ENCODE measurements around the gene PLD6. TPM values are rescaled to one million over a fixed set of nuclear protein-coding genes. Genes with fewer than 3 reads are reported as not detected.

The PLD6 gene
- total RNA-seq, 1 experiment from 2014 or later: 15.5 TPM

DNA sequence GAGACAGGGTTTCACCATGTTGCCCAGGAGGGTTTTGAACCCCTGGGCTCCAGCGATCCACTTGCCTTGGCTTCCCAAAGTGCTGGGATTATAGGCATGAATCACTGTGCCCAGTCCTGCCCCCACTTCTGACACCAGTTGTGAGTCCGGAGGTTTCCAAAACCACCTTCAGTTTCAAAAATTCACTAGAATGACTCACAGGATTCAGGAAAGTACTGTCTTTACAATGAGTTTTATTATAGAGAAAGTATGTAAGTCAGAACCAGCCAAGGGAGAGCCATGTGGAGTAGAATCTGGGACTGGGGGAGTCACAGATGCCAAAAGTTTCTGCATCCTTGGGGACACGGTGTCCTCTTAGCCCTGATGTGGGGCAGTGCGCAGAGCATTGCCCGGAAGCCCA is 55.1 kb downstream of the PLD6 start:
- BruUV-seq (replicated peaks): no TSS peak
- Histone ChIP-seq H3K36me3 (ENCODE audit: insufficient read depth, low read length, poor library complexity, severe bottlenecking) (peaks cover 69% of the 10 kb centered on the region), H3K4me3 (ENCODE audit: low read depth, low read length, poor library complexity, severe bottlenecking) (no peak overlapping the region), H3K27ac (ENCODE audit: low read depth, low read length, poor library complexity, severe bottlenecking) (no peak overlapping the region), H3K4me1 (ENCODE audit: insufficient read depth, low read length, poor library complexity, severe bottlenecking) (peaks cover 14% of the 10 kb centered on the region), H3K9me3 (ENCODE audit: low read depth, low read length, poor library complexity, severe bottlenecking) (no peaks in the 10 kb centered on the region), H3K27me3 (replicated peaks; ENCODE audit: insufficient read depth, low read depth, low read length, poor library complexity) (no peaks in the 10 kb centered on the region)
- ChIA-PET POLR2A (ENCODE audit: low non-redundant PET) (no interaction called here), CTCF (no interaction called here)
- TF ChIP-seq EZH2 (IDR thresholded peaks at IDR 0.05; ENCODE audit: borderline replicate concordance, low read depth, low read length, poor library complexity, severe bottlenecking): no peak
- TF ChIP-seq, protein P1, sequence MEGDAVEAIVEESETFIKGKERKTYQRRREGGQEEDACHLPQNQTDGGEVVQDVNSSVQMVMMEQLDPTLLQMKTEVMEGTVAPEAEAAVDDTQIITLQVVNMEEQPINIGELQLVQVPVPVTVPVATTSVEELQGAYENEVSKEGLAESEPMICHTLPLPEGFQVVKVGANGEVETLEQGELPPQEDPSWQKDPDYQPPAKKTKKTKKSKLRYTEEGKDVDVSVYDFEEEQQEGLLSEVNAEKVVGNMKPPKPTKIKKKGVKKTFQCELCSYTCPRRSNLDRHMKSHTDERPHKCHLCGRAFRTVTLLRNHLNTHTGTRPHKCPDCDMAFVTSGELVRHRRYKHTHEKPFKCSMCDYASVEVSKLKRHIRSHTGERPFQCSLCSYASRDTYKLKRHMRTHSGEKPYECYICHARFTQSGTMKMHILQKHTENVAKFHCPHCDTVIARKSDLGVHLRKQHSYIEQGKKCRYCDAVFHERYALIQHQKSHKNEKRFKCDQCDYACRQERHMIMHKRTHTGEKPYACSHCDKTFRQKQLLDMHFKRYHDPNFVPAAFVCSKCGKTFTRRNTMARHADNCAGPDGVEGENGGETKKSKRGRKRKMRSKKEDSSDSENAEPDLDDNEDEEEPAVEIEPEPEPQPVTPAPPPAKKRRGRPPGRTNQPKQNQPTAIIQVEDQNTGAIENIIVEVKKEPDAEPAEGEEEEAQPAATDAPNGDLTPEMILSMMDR (conservative IDR thresholded peaks at IDR 0.05; ENCODE audit: low read depth, low read length): no peak
- intact Hi-C loops (cut with micrococcal nuclease; ENCODE audit: unreplicated experiment): no loop called here
- peak; percentile 26 for DNase-seq (ENCODE audit: low spot score)

Other genes with a start within 250 kb of the PLD6 start
- not detected in 2 replicates for gene TNFRSF13B, start 234.2 kb downstream of the PLD6 start, total RNA-seq (2021)
- gene MPRIP, start 163.9 kb downstream of the PLD6 start, total RNA-seq (2021): 290 and 302 TPM in 2 replicates
- 47.6 and 60.2 TPM in 2 replicates for gene FLCN, start 30.8 kb upstream of the PLD6 start, total RNA-seq (2021)
- gene COPS3, start 74.9 kb upstream of the PLD6 start, total RNA-seq (2021): 157 and 171 TPM in 2 replicates
- 2.6 and 4.8 TPM in 2 replicates for gene NT5M, start 97.0 kb upstream of the PLD6 start, total RNA-seq (2021)